ENCODE measurements around the gene LYZL1.

- TF ChIP-seq POLR2A (IDR thresholded peaks at IDR 0.05) = no peak
- no peak for TF ChIP-seq CTCF (IDR thresholded peaks at IDR 0.05)
These were observed 8.9 kb upstream of the LYZL1 start for GRCh38 chr10:29279779-29280487.

Measured in uterus (tissue), 2 donors.